Measurements from ENCODE around the gene TJP3. TPM values are rescaled to one million over a fixed set of nuclear protein-coding genes. Genes with fewer than 3 reads are reported as not detected.

Gene TJP3
- total RNA-seq, 2 experiments from 2014 or later, result 8.2 to 9.0 TPM

DNA sequence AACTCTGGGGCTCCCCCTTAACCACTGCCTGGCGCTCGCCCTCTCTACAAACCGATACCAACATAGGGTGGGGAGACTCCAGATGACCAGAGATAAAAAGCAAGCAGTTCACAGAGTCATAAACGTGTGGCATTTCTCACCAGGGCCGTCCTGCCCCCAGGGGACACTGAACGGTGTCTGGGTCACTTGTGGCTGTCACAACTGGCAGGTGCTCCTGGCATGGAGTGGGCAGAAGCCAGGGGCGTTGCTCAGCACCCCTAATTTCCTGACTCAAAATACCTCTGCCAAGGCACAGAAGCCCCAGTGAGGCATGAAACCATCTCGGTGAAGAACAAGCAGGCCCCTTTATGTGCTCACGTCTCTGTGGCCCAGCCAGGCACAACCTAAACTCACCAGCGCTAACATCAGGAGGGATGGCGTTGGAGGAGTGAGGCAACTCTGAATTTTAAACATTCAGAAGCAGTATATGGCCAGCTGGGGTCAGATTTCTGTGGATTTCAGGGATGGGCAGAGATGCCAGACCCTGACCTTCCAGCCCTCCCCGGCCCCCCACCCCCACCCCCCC lies 9.7 kb upstream of the TJP3 start:
- peaks cover 27% of the 10 kb centered on the region for H3K4me1 Mint-ChIP-seq (ENCODE audit: low read depth)
- ChIA-PET CTCF (no interaction called here), POLR2A (interaction anchor here (1.9 to 5.3 kb wide), 2 partner anchors 11 to 64 kb away, joined by 6 to 49 read pairs; partner anchors contain the start of gene MRPL54)
- no peaks in the 10 kb centered on the region for H3K27me3 ChIP-seq (ENCODE audit: control insufficient read depth in 1 of 2, insufficient read depth in 2 of 2, low read length in 2 of 2)
- DNase-seq (no peak), ATAC-seq (ENCODE audit: poor library complexity) (no peak)
- H3K4me3 Mint-ChIP-seq, result peak overlapping the region; percentile 62
- TF ChIP-seq, protein P1, sequence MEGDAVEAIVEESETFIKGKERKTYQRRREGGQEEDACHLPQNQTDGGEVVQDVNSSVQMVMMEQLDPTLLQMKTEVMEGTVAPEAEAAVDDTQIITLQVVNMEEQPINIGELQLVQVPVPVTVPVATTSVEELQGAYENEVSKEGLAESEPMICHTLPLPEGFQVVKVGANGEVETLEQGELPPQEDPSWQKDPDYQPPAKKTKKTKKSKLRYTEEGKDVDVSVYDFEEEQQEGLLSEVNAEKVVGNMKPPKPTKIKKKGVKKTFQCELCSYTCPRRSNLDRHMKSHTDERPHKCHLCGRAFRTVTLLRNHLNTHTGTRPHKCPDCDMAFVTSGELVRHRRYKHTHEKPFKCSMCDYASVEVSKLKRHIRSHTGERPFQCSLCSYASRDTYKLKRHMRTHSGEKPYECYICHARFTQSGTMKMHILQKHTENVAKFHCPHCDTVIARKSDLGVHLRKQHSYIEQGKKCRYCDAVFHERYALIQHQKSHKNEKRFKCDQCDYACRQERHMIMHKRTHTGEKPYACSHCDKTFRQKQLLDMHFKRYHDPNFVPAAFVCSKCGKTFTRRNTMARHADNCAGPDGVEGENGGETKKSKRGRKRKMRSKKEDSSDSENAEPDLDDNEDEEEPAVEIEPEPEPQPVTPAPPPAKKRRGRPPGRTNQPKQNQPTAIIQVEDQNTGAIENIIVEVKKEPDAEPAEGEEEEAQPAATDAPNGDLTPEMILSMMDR (IDR thresholded peaks at IDR 0.05), result no peak
- no peak overlapping the region for H3K27ac ChIP-seq (ENCODE audit: low read depth in 1 of 2, low read length in 2 of 2)
- H3K4me3 ChIP-seq (ENCODE audit: low read length), result no peak overlapping the region
- no peaks in the 10 kb centered on the region for H3K36me3 ChIP-seq (ENCODE audit: insufficient read depth, low read length)
- no peak overlapping the region for H3K27ac Mint-ChIP-seq
- H3K4me1 ChIP-seq (ENCODE audit: insufficient read depth, low read length), result peaks cover 37% of the 10 kb centered on the region
- no peaks in the 10 kb centered on the region for H3K9me3 Mint-ChIP-seq
- intact Hi-C loops (cut with DNase I, micrococcal nuclease), result loop anchor here in 1 of 2 experiments (10.0 kb wide), 1 partner anchor 506 kb away; no protein-coding TSS in a partner anchor
- no peaks in the 10 kb centered on the region for H3K9me3 ChIP-seq (ENCODE audit: control insufficient read depth in 1 of 2, insufficient read depth in 1 of 2, low read length in 2 of 2)
- no peaks in the 10 kb centered on the region for H3K27me3 Mint-ChIP-seq
- no peaks in the 10 kb centered on the region for H3K36me3 Mint-ChIP-seq (ENCODE audit: low read depth)

DNA sequence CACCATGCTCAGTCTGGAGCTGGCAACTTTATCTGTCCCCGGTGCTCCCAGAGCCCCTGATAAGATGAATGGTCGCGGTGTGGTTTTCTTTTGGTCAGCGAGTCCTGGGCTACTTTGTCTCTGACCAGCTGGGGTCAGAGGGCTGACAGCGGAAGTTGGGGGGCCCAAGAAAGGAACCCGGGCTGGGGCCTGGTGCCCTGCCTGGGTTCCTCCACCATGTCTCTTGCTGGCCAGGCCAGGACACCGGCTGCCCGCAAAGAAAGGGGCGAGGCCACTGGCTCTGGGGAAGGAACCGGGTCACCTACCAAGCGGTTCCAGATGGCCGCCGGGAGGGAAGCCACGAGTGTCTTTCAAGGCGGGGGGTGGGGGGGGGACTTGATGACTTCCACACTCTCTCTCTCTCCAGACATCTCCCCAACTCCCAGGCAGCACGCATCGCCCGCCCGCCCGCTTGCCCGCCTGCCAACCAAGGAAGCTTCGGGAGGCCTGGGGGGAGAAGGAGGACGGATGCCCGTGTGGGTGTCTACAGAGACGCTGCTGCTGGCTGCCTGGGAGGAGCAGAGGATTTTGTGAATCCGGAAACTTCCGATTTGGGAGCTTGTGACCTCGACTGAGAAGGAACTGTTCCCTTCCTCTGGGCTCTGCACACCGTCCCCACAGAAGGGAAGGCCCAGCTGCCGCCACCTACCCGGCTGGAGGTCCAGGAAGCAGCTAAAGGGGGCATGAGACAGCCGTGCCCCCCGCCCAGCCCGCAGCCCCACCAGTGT lies 9.0 kb upstream of the TJP3 start:
- Histone ChIP-seq H3K9me3 (ENCODE audit: control insufficient read depth in 1 of 2, insufficient read depth in 1 of 2, low read length in 2 of 2) (no peaks in the 10 kb centered on the region), H3K4me1 (ENCODE audit: insufficient read depth, low read length) (peaks cover 37% of the 10 kb centered on the region), H3K4me3 (ENCODE audit: low read length) (peak overlapping the region; percentile 72), H3K27me3 (ENCODE audit: control insufficient read depth in 1 of 2, insufficient read depth in 2 of 2, low read length in 2 of 2) (no peaks in the 10 kb centered on the region), H3K36me3 (ENCODE audit: insufficient read depth, low read length) (no peaks in the 10 kb centered on the region), H3K27ac (ENCODE audit: low read depth in 1 of 2, low read length in 2 of 2) (no peak overlapping the region)
- peak overlapping the region; percentile 91 for H3K4me3 Mint-ChIP-seq
- H3K4me1 Mint-ChIP-seq (ENCODE audit: low read depth), result peaks cover 27% of the 10 kb centered on the region
- H3K27ac Mint-ChIP-seq, result peak overlapping the region; percentile 73
- peak in 3 of 14 experiments; percentile 34 to 61 (median 59) for DNase-seq
- TF ChIP-seq, protein P1 (IDR thresholded peaks at IDR 0.05), result no peak
- ChIA-PET CTCF (no interaction called here), POLR2A (interaction anchor here (1.9 to 5.3 kb wide), 3 partner anchors 9 to 63 kb away, joined by 6 to 49 read pairs (median 6); partner anchors contain the start of gene MRPL54)
- H3K36me3 Mint-ChIP-seq (ENCODE audit: low read depth), result no peaks in the 10 kb centered on the region
- H3K9me3 Mint-ChIP-seq, result no peaks in the 10 kb centered on the region
- peak; percentile 7 for ATAC-seq (ENCODE audit: poor library complexity)
- no peaks in the 10 kb centered on the region for H3K27me3 Mint-ChIP-seq
- intact Hi-C loops (cut with DNase I, micrococcal nuclease), result loop anchor here in 1 of 2 experiments (10.0 kb wide), 1 partner anchor 506 kb away; no protein-coding TSS in a partner anchor

DNA sequence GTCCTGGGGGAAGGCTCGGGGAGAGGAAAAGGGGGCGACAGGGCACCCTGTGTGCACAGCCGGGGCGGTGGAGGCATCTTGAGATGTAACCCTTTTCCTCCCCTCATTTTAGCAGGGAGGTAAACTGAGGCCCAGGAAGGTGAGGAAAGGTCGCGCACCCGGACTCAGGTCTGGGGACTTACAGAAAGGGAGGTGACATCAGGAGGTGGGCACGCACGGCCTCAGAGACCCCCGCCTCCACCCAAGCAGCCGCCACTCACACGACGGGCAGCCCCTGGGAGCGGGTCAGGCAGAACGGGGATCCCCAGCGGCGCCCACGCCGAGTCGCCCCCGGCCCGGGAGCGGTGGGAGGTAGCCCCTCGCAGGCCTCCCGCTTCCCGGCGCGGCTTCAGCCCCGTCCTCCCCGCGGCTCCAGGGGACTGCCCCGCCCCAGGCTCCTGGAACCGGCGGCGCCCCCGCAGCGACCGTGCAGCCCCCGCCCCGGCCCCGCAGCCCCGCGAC lies 8.4 kb upstream of the TJP3 start:
- peak; percentile 1 for ATAC-seq (ENCODE audit: poor library complexity)
- H3K27ac ChIP-seq (ENCODE audit: low read depth in 1 of 2, low read length in 2 of 2), result no peak overlapping the region

More for the DNA sequence above, 8.4 kb upstream of the TJP3 start:
- CTCF ChIA-PET, result interaction anchor here (0.6 to 1.2 kb wide), 5 partner anchors 9 to 195 kb away, joined by 3 to 5 read pairs (median 3); no protein-coding TSS in a partner anchor
- H3K9me3 Mint-ChIP-seq, result no peaks in the 10 kb centered on the region
- TF ChIP-seq, protein P1 (IDR thresholded peaks at IDR 0.05), result no peak
- peak overlapping the region; percentile 91 for H3K4me3 Mint-ChIP-seq
- H3K27me3 ChIP-seq (ENCODE audit: control insufficient read depth in 1 of 2, insufficient read depth in 2 of 2, low read length in 2 of 2), result peaks cover 0 to 1% of the 10 kb centered on the region in 2 experiments
- H3K4me3 ChIP-seq (ENCODE audit: low read length), result peak overlapping the region; percentile 72
- DNase-seq, result no peak
- H3K36me3 Mint-ChIP-seq (ENCODE audit: low read depth), result no peaks in the 10 kb centered on the region
- intact Hi-C loops (cut with DNase I, micrococcal nuclease), result loop anchor here (1.0 to 10.0 kb wide), 4 partner anchors 33 to 505 kb away; partner anchors contain the start of genes CACTIN (in 1 of the 2) and MRPL54 (in 1 of the 2)
- no peaks in the 10 kb centered on the region for H3K36me3 ChIP-seq (ENCODE audit: insufficient read depth, low read length)
- POLR2A ChIA-PET, result interaction anchor here (0.9 to 5.3 kb wide), 4 partner anchors 9 to 63 kb away, joined by 3 to 49 read pairs (median 6); partner anchors contain the start of gene MRPL54
- H3K27ac Mint-ChIP-seq, result peak overlapping the region; percentile 73
- H3K27me3 Mint-ChIP-seq, result no peaks in the 10 kb centered on the region
- no peaks in the 10 kb centered on the region for H3K9me3 ChIP-seq (ENCODE audit: control insufficient read depth in 1 of 2, insufficient read depth in 1 of 2, low read length in 2 of 2)
- peaks cover 37% of the 10 kb centered on the region for H3K4me1 ChIP-seq (ENCODE audit: insufficient read depth, low read length)
- H3K4me1 Mint-ChIP-seq (ENCODE audit: low read depth), result peaks cover 27% of the 10 kb centered on the region

Measured in CD4-positive, alpha-beta T cell (primary cell).